ENCODE measurements around the gene CDKAL1. TPM values are rescaled to one million over a fixed set of nuclear protein-coding genes. Genes with fewer than 3 reads are reported as not detected.

Gene CDKAL1
- total and polyA plus RNA-seq, 2 donors (not counting 3 experiments of a cell fraction or from before 2014, with no cell fraction given): 6.1 to 20.5 TPM

- intact Hi-C loops (cut with micrococcal nuclease): no loop called here
- Histone ChIP-seq H3K36me3 (ENCODE audit: control insufficient read depth in 2 of 2, extremely low read depth in 1 of 2, insufficient read depth in 2 of 2, low read length in 2 of 2) (no peaks in the 10 kb centered on the region), H2AFZ (ENCODE audit: low read depth, low read length) (no peak overlapping the region), H3K4me3 (replicated peaks in 1 of 3; ENCODE audit: insufficient read depth in 1 of 3, low read depth in 1 of 3, low read length in 3 of 3) (no peak overlapping the region), H3K27ac (ENCODE audit: insufficient read depth, low read depth, low read length) (no peak overlapping the region), H4K20me1 (replicated peaks; ENCODE audit: control insufficient read depth, extremely low read depth, insufficient read depth, low read length) (no peaks in the 10 kb centered on the region), H3K4me1 (ENCODE audit: control insufficient read depth, extremely low read depth, insufficient read depth, low read length) (no peaks in the 10 kb centered on the region), H3K9me1 (replicated peaks; ENCODE audit: control insufficient read depth, extremely low read depth, insufficient read depth, low read length) (no peaks in the 10 kb centered on the region), H3K9me3 (replicated peaks; ENCODE audit: control insufficient read depth, insufficient read depth, low read length) (no peaks in the 10 kb centered on the region), H3K9ac (replicated peaks; ENCODE audit: extremely low read depth, insufficient read depth, low read length) (no peak overlapping the region), H3K27me3 (ENCODE audit: control insufficient read depth in 2 of 2, insufficient read depth in 2 of 2, low read length in 2 of 2) (no peaks in the 10 kb centered on the region), H3K4me2 (ENCODE audit: insufficient read depth, low read length) (no peak overlapping the region), H3K79me2 (ENCODE audit: control insufficient read depth, insufficient read depth, low read length) (no peaks in the 10 kb centered on the region)
- DNase-seq (ENCODE audit: low read depth, low spot score): no peak
- ChIA-PET POLR2A (no interaction called here), CTCF (no interaction called here)
- TF ChIP-seq JUN (IDR thresholded peaks at IDR 0.05; ENCODE audit: borderline replicate concordance, insufficient read depth, insufficient read length, low read depth) (no peak), GATA2 (IDR thresholded peaks at IDR 0.05; ENCODE audit: insufficient read depth, insufficient read length, low read depth, low read length) (no peak), POLR2A (IDR thresholded peaks at IDR 0.05; ENCODE audit: low read depth, low read length) (no peak), EZH2 (IDR thresholded peaks at IDR 0.05; ENCODE audit: borderline replicate concordance, low read depth, low read length, severe bottlenecking) (no peak), CTCF (IDR thresholded peaks at IDR 0.05; ENCODE audit: extremely low read depth in 1 of 2, insufficient read depth in 1 of 2, low read depth in 1 of 2, low read length in 2 of 2) (no peak), POLR2AphosphoS5 (IDR thresholded peaks at IDR 0.05; ENCODE audit: insufficient read depth, low read depth, low read length) (no peak), FOS (IDR thresholded peaks at IDR 0.05; ENCODE audit: borderline replicate concordance, insufficient read depth, low read length) (no peak), MYC (IDR thresholded peaks at IDR 0.05; ENCODE audit: low read depth, low read length) (no peak)
- TF ChIP-seq, protein P1, sequence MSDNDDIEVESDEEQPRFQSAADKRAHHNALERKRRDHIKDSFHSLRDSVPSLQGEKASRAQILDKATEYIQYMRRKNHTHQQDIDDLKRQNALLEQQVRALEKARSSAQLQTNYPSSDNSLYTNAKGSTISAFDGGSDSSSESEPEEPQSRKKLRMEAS (IDR thresholded peaks at IDR 0.05; ENCODE audit: insufficient read depth, insufficient read length): no peak
- dilution Hi-C loops (cut with MboI; ENCODE audit: extremely low pct_ligation_motif_present, low sequenced_read_pairs): no loop called here
- no peak for FAIRE-seq
- BruUV-seq (replicated peaks): no TSS peak
These were observed 685.0 kb downstream of the CDKAL1 start for GRCh38 chr6:21219241-21219640.
